ENCODE results near the gene MALSU1. TPM values are rescaled to one million over a fixed set of nuclear protein-coding genes. Genes with fewer than 3 reads are reported as not detected.

The MALSU1 gene
- polyA plus RNA-seq, 1 of the 3 experiments (the other 2 are of a cell fraction), result 102 TPM

DNA sequence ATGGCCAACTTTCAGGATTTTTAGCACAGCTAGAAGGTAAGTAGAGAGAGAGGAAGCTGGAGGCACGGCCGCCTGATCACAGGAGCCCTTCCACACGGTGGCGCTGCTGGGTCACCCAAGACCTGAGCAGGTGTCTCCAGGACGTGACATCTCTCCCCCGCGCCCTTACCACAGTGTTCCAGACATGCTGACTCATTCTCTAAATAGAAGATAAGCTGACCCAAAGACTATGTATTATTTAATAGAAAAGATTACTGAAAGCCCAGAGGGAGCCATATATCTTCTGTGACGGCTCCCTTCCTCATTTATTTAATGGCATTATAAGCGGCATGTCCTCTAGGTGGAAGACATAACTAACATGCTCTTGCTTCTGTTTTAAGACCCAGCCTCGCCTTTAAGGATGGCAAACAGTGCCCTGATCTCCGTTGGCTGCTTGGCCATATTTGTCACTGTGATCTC lies 26.0 kb upstream of the MALSU1 start:
- peak overlapping the region in 1 of 2 experiments; percentile 30; a peak in 2 of 4 replicates for H3K27ac ChIP-seq (ENCODE audit: low read depth in 2 of 2, low read length in 1 of 2)
- no peaks in the 10 kb centered on the region for H3F3A ChIP-seq (replicated peaks; ENCODE audit: insufficient read depth)
- WGBS (ENCODE audit: low lambda C conversion rate), result 5% methylated on average over 11 of the region's 11 CpGs
- peak overlapping the region; percentile 41 for H3K4me2 ChIP-seq
- ChIA-PET POLR2A (interaction anchor here (1.2 to 1.7 kb wide), 2 partner anchors 89 to 217 kb away, joined by 4 to 6 read pairs; no protein-coding TSS in a partner anchor), CTCF (interaction anchor here (0.5 to 23.9 kb wide), 93 partner anchors 5 to 944 kb away, joined by 3 to 359 read pairs (median 4); partner anchors contain the start of genes GPNMB, IGF2BP3, MALSU1 and NUP42)
- H3K4me3 ChIP-seq (ENCODE audit: low read depth in 2 of 2, low read length in 1 of 2), result peak overlapping the region; percentile 7 to 25
- peaks cover 5 to 9% of the 10 kb centered on the region in 2 experiments for H3K4me1 ChIP-seq (ENCODE audit: control insufficient read depth in 1 of 2, insufficient read depth in 2 of 2, low read depth in 1 of 2, low read length in 1 of 2)
- peak; percentile 80 for DNase-seq
- no peaks in the 10 kb centered on the region for H4K20me1 ChIP-seq (ENCODE audit: insufficient read depth)
- no peaks in the 10 kb centered on the region for H3K9me2 ChIP-seq
- H3K36me3 ChIP-seq (replicated peaks in 1 of 2; ENCODE audit: control insufficient read depth in 1 of 2, insufficient read depth in 2 of 2, low read length in 1 of 2), result no peaks in the 10 kb centered on the region
- no peaks in the 10 kb centered on the region for H3K9me3 ChIP-seq
- H3K27me3 ChIP-seq (ENCODE audit: insufficient read depth), result no peaks in the 10 kb centered on the region
- TF ChIP-seq ELF1 (IDR thresholded peaks at IDR 0.05) (no peak), RCOR1 (IDR thresholded peaks at IDR 0.05; ENCODE audit: low read length) (peak; percentile 74), FOSL2 (IDR thresholded peaks at IDR 0.05; ENCODE audit: borderline replicate concordance, low read depth) (peak; percentile 55; the same call in 1 of the 2 replicates), TCF12 (IDR thresholded peaks at IDR 0.05) (peak; percentile 66), EZH2phosphoT487 (IDR thresholded peaks at IDR 0.05; ENCODE audit: borderline replicate concordance, low read depth) (no peak), JUND (IDR thresholded peaks at IDR 0.05) (peak; percentile 40; the same call in 1 of the 2 replicates), NFIC (IDR thresholded peaks at IDR 0.05; ENCODE audit: borderline replicate concordance) (peak; percentile 3; the same call in 1 of the 2 replicates), POLR2AphosphoS5 (IDR thresholded peaks at IDR 0.05; ENCODE audit: low read depth, low read length) (peak; percentile 38; the same call in 1 of the 2 replicates), RXRA (IDR thresholded peaks at IDR 0.05; ENCODE audit: borderline replicate concordance, low read depth) (no peak; the same call in 1 of the 2 replicates), EP300 (IDR thresholded peaks at IDR 0.05; ENCODE audit: borderline replicate concordance in 1 of 2, low read depth in 1 of 2, low read length in 1 of 2) (peak in 1 of 2 experiments; percentile 71; a peak in 2 of 4 replicates), MXI1 (IDR thresholded peaks at IDR 0.05; ENCODE audit: low read depth, low read length) (peak; percentile 66; the same call in 1 of the 2 replicates), SIN3A (IDR thresholded peaks at IDR 0.05; ENCODE audit: borderline replicate concordance, low read depth, low read length) (peak; percentile 81; the same call in 1 of the 2 replicates), GATA2 (CRISPR knock-in tag; IDR thresholded peaks at IDR 0.05) (peak; percentile 63), SMC3 (IDR thresholded peaks at IDR 0.05; ENCODE audit: low read depth, low read length) (peak; percentile 87), CHD2 (IDR thresholded peaks at IDR 0.05; ENCODE audit: low read length, partially characterized antibody) (peak; percentile 68), RAD21 (IDR thresholded peaks at IDR 0.05; ENCODE audit: low read length) (peak; percentile 83)
- TF ChIP-seq, protein P1, sequence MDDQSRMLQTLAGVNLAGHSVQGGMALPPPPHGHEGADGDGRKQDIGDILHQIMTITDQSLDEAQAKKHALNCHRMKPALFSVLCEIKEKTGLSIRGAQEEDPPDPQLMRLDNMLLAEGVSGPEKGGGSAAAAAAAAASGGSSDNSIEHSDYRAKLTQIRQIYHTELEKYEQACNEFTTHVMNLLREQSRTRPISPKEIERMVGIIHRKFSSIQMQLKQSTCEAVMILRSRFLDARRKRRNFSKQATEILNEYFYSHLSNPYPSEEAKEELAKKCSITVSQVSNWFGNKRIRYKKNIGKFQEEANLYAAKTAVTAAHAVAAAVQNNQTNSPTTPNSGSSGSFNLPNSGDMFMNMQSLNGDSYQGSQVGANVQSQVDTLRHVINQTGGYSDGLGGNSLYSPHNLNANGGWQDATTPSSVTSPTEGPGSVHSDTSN (IDR thresholded peaks at IDR 0.05), result peak; percentile 45; the same call in 1 of the 2 replicates
- TF ChIP-seq, protein P2, sequence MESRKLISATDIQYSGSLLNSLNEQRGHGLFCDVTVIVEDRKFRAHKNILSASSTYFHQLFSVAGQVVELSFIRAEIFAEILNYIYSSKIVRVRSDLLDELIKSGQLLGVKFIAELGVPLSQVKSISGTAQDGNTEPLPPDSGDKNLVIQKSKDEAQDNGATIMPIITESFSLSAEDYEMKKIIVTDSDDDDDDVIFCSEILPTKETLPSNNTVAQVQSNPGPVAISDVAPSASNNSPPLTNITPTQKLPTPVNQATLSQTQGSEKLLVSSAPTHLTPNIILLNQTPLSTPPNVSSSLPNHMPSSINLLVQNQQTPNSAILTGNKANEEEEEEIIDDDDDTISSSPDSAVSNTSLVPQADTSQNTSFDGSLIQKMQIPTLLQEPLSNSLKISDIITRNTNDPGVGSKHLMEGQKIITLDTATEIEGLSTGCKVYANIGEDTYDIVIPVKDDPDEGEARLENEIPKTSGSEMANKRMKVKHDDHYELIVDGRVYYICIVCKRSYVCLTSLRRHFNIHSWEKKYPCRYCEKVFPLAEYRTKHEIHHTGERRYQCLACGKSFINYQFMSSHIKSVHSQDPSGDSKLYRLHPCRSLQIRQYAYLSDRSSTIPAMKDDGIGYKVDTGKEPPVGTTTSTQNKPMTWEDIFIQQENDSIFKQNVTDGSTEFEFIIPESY (IDR thresholded peaks at IDR 0.05; ENCODE audit: borderline replicate concordance, low read depth), result no peak
- TF ChIP-seq, protein P3, sequence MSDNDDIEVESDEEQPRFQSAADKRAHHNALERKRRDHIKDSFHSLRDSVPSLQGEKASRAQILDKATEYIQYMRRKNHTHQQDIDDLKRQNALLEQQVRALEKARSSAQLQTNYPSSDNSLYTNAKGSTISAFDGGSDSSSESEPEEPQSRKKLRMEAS (IDR thresholded peaks at IDR 0.05; ENCODE audit: low read depth), result peak; percentile 28; the same call in 1 of the 2 replicates
- TF ChIP-seq, protein P4, sequence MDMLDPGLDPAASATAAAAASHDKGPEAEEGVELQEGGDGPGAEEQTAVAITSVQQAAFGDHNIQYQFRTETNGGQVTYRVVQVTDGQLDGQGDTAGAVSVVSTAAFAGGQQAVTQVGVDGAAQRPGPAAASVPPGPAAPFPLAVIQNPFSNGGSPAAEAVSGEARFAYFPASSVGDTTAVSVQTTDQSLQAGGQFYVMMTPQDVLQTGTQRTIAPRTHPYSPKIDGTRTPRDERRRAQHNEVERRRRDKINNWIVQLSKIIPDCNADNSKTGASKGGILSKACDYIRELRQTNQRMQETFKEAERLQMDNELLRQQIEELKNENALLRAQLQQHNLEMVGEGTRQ (IDR thresholded peaks at IDR 0.05; ENCODE audit: borderline replicate concordance, low read depth, low read length), result no peak
- TF ChIP-seq, protein P5, sequence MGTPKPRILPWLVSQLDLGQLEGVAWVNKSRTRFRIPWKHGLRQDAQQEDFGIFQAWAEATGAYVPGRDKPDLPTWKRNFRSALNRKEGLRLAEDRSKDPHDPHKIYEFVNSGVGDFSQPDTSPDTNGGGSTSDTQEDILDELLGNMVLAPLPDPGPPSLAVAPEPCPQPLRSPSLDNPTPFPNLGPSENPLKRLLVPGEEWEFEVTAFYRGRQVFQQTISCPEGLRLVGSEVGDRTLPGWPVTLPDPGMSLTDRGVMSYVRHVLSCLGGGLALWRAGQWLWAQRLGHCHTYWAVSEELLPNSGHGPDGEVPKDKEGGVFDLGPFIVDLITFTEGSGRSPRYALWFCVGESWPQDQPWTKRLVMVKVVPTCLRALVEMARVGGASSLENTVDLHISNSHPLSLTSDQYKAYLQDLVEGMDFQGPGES (IDR thresholded peaks at IDR 0.05; ENCODE audit: low read depth, low read length), result no peak
- TF ChIP-seq, protein P6, sequence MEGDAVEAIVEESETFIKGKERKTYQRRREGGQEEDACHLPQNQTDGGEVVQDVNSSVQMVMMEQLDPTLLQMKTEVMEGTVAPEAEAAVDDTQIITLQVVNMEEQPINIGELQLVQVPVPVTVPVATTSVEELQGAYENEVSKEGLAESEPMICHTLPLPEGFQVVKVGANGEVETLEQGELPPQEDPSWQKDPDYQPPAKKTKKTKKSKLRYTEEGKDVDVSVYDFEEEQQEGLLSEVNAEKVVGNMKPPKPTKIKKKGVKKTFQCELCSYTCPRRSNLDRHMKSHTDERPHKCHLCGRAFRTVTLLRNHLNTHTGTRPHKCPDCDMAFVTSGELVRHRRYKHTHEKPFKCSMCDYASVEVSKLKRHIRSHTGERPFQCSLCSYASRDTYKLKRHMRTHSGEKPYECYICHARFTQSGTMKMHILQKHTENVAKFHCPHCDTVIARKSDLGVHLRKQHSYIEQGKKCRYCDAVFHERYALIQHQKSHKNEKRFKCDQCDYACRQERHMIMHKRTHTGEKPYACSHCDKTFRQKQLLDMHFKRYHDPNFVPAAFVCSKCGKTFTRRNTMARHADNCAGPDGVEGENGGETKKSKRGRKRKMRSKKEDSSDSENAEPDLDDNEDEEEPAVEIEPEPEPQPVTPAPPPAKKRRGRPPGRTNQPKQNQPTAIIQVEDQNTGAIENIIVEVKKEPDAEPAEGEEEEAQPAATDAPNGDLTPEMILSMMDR (IDR thresholded peaks at IDR 0.05), result peak; percentile 99
- no peak overlapping the region for H3K9ac ChIP-seq
- H3K79me2 ChIP-seq (ENCODE audit: insufficient read depth), result no peaks in the 10 kb centered on the region
- peak overlapping the region; percentile 32; the same call in 1 of the 2 replicates for H2AFZ ChIP-seq (ENCODE audit: low read depth)
